ENCODE measurements around the gene GPANK1. TPM values are rescaled to one million over a fixed set of nuclear protein-coding genes. Genes with fewer than 3 reads are reported as not detected.

The GPANK1 gene
- total RNA-seq, 1 donor from 2014 or later = 12.1 TPM

GRCh38 chr6:31691078-31691463 lies 26.3 kb upstream of the GPANK1 start:
- no peak for DNase-seq (ENCODE audit: low read depth in 2 of 2)

GRCh38 chr6:31690231-31691077 lies 25.7 kb upstream of the GPANK1 start:
- DNase-seq (ENCODE audit: low read depth in 2 of 2) = no peak

GRCh38 chr6:31689249-31690110 lies 24.7 kb upstream of the GPANK1 start:
- peak in 1 of 2 donors; percentile 29 for DNase-seq (ENCODE audit: low read depth in 2 of 2)

GRCh38 chr6:31687860-31688693 lies 23.3 kb upstream of the GPANK1 start:
- DNase-seq (ENCODE audit: low read depth in 2 of 2) = no peak

GRCh38 chr6:31687321-31687720 lies 22.5 kb upstream of the GPANK1 start:
- no peak for DNase-seq (ENCODE audit: low read depth in 2 of 2)

GRCh38 chr6:31686483-31686882 lies 21.7 kb upstream of the GPANK1 start:
- no peak for DNase-seq (ENCODE audit: low read depth in 2 of 2)

GRCh38 chr6:31683591-31683990 lies 18.8 kb upstream of the GPANK1 start:
- DNase-seq (ENCODE audit: low read depth in 2 of 2) = no peak

GRCh38 chr6:31681135-31681671 lies 16.4 kb upstream of the GPANK1 start:
- DNase-seq (ENCODE audit: low read depth in 2 of 2) = peak in 1 of 2 donors; percentile 42

- DNase-seq (ENCODE audit: low read depth in 2 of 2) = peak; percentile 90
Measured at GRCh38 chr6:31680226-31681134, 15.7 kb upstream of the GPANK1 start, which contains the start of gene LY6G5C. Gene LY6G5C, minus strand, starts transcription at chr6:31681067. Its CDS starts 694 bp downstream, at chr6:31680373.

GRCh38 chr6:31677955-31678354 lies 13.2 kb upstream of the GPANK1 start:
- no peak for DNase-seq (ENCODE audit: low read depth in 2 of 2)

GRCh38 chr6:31676904-31677303 lies 12.1 kb upstream of the GPANK1 start:
- DNase-seq (ENCODE audit: low read depth in 2 of 2) = no peak

GRCh38 chr6:31676322-31676903 lies 11.6 kb upstream of the GPANK1 start:
- no peak for DNase-seq (ENCODE audit: low read depth in 2 of 2)

- no peak for DNase-seq (ENCODE audit: low read depth in 2 of 2)
Measured at GRCh38 chr6:31669676-31670075, 4.9 kb upstream of the GPANK1 start, which contains the start of gene LY6G5B. Gene LY6G5B, plus strand, starts transcription at chr6:31669976. Its CDS starts 975 bp downstream, at chr6:31670951.

GRCh38 chr6:31666337-31666965 lies 1.7 kb upstream of the GPANK1 start:
- no peak for DNase-seq (ENCODE audit: low read depth in 2 of 2)

- DNase-seq (ENCODE audit: low read depth in 2 of 2) = peak; percentile 97 to 98
Measured at GRCh38 chr6:31665501-31666336, 922 bp upstream of the GPANK1 start, which contains the start of gene CSNK2B. Gene CSNK2B, plus strand, starts transcription at chr6:31666080. Its CDS starts 752 bp downstream, at chr6:31666832.

GRCh38 chr6:31663961-31664789 lies 622 bp downstream of the GPANK1 start:
- DNase-seq (ENCODE audit: low read depth in 2 of 2) = peak in 1 of 2 donors; percentile 87

Measured in lung microvascular endothelial cell (primary cell).